DMS53 treated with DMSO at 0.1 percent for 48 hours (cell line): ENCODE data around the gene ITPR3.
A peak's percentile ranks its signal among the peaks of the same experiment; 100 is the strongest.

Source experiments
- DNase-seq: peaks from one replicate; lab custom pipeline; 2025; ENCODE audit not compliant: unreplicated experiment; lab: John Stamatoyannopoulos, UW

ITPR3 gene

GRCh38 chr6:33712914-33713313 is 91.8 kb downstream of the ITPR3 start:
- no peak for DNase-seq

- no peak for DNase-seq
These were observed 92.7 kb downstream of the ITPR3 start for GRCh38 chr6:33713786-33714185.

- no peak for DNase-seq
These were observed 93.4 kb downstream of the ITPR3 start for GRCh38 chr6:33714385-33715040.

- peak; percentile 95 for DNase-seq
These were observed 95.3 kb downstream of the ITPR3 start for GRCh38 chr6:33716379-33716778.

GRCh38 chr6:33716890-33717632 is 95.9 kb downstream of the ITPR3 start:
- DNase-seq = peak; percentile 91

DNA sequence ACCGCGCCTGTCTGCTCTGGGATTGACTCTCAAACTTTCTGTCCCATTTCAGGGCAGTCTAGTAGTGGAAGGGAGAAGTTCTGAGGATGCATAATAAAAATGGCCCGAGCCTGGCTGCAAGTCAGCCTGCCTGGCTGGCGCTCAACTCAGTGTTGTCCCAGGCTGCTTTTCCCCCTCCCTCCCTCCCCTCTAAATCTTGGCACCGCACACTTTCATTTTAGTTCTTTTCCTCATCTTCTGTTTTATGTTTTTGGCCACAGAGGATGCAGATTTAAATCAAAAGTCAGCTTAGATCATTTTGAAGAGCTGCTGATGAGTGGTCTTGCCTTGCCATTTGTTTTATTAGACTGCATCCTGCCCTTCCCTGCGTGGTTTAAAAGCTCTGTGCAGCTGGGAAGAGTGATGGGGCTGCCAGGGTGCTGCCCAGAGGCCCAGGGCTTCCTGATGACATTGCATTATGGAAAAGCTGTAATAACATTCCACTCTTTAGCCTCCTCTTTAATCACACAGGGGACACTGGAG is 96.9 kb downstream of the ITPR3 start:
- DNase-seq = no peak

DNA sequence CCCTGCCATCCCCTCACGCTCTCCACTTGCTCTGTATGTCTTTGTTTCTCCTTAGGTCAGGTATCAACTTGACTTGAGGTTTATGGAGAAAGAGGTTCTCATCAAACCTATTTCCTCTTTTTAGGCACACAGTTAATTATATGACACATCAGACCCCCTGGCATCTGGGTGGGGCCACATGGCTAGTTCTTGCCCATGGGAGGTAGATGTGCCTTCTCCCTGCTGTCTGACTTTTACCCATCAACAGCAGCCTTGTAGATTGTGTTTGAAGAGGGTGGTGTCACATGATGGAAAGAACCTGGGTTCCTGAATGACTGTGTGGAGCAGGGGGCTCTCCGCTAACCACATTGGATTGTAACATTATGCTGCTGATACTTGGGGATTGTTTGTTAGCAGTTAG is 97.6 kb downstream of the ITPR3 start:
- DNase-seq = no peak

DNA sequence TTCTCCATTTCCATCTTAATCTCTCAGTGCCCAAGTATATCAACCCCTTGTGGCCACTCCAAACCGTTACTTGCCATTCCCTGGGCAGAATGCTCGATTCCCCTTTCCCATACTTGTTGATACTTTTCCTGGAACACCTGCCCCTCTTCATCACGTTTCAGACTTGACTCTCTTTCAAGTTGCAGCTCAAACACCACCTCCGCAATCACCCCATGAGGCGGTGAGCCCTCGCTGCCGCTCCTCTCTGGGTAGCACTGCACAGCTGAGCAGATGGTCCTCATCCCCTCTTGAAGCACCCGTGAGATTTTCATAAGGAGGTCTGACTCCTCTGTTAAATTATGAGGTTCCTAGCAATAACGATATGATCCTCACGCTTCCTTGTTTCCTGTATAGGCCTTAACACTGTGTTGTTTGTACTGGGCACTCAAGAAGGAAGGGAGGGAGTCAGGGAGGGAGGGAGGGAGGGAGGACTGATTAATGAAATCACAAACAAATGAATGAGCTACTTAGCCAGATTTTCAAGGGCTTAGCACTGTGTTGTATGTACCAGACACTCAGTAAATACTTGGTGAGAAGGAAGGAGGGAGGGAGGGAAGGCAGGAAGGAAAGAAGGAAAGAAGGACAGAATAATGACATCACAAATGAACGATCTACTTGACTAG is 98.3 kb downstream of the ITPR3 start:
- peak; percentile 97 for DNase-seq

DNA sequence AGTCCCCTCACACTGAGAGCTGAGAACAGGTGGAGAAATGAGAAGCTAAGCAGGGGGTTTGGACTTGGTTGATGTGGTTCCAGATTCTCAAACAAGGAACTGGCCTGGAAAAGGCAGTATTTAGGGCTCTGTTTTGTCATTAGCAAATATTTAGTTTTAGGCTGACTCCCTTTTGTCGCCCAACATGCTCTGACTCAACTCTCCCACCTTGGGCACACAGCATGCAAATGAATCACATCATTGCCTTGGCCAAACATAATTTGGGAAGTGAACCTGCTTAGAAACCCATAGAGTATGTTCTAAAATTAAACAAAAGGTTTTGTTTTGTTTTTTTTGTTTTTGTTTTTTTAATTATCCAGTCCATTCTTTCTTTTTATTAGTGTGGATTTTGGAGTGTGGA is 99.9 kb downstream of the ITPR3 start:
- DNase-seq = peak; percentile 65

- no peak for DNase-seq
These were observed 100.4 kb downstream of the ITPR3 start for GRCh38 chr6:33721508-33721907.

- no peak for DNase-seq
These were observed 101.0 kb downstream of the ITPR3 start for GRCh38 chr6:33722103-33722623.

DNA sequence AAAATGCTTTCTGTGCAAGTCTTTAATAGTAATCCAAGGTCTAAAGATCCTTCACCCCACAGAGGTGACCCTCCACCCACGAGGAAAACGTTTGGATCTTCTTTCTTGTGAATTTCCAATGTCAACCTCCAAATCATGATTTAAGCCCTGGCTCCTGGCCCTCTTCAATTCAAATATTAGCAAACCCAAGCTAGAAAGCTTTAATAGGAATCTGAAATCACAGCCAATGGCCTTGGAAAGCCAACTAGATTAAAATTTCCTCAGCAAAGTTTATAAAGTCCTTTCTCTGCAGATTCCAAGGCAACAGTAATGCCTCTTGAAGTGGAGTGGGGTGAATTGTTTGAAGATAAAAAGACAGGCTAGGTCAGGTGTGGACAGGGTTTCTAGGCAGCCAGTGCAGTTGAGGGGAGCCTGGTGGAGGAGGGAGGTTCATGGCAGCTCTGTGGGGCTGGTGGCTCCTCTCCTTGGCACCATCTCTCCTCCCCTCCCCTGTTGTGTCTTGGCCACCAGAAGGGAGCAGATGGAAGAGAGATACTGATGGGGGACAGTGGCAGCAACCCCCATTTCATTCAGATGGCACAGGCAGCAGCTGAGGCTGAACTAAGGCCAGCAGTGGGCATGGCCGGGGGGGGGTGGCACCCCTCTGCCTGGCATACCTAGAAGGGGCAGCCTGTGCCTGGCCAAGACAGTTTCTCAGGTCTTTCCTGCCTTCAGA is 102.4 kb downstream of the ITPR3 start:
- no peak for DNase-seq

- no peak for DNase-seq
These were observed 103.2 kb downstream of the ITPR3 start for GRCh38 chr6:33724102-33725023.

DNA sequence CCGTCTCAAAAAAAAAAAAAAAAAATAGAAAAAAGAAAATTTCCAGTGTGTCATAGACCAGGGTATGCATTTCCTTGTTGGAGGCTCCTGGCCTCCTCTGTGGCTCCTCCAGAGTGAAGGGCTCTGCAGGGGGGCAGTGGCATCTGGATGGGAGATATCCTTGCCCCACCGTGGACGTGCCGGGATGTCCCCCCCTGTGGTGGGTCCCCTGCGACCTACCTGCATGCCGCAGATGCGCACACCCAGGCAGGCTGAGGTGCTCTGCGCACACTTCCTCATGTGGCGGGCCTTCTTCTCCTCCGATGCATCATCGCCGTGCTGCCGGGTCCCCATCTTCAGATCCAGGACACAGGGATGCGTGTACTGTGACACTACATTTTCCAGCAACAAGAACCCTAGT is 104.1 kb downstream of the ITPR3 start:
- no peak for DNase-seq

DNA sequence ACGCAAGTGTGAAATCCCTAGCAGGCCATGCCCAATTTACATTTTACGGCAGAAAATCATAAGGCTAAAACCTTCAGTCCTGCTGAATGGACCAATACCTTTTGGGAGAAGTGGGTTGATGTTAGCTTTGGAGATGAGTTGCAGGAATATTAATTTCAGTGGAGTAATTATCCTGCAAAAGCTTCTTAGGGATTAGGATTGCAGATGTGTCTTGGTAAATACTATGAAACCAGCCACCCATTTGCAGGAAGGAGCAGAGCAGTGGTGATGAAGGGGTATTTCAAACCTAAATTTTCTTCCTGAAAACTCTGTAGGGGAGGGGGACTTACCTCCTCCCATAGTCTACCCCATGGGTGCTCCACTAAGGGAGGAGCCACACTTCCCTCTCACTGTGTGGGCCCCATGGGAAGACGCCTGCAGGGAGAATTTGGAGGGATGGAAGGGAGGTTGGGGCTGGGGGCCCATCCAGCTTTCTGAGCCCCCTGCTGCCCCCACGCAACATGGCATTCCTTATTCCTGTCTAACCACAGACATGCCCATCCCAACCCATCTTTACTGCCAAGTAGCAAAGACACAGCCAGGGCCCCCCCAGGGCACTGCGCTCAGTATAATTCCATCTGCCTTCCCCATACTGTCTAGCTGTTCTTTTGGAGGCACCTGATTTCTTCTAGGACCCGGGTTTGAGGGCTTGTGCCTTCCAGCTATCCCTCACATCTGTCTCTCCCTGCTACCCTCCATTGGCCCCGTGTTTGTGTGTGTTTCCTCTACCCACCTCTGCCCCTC is 105.0 kb downstream of the ITPR3 start:
- no peak for DNase-seq

GRCh38 chr6:33726696-33727095 is 105.6 kb downstream of the ITPR3 start:
- DNase-seq = no peak

DNA sequence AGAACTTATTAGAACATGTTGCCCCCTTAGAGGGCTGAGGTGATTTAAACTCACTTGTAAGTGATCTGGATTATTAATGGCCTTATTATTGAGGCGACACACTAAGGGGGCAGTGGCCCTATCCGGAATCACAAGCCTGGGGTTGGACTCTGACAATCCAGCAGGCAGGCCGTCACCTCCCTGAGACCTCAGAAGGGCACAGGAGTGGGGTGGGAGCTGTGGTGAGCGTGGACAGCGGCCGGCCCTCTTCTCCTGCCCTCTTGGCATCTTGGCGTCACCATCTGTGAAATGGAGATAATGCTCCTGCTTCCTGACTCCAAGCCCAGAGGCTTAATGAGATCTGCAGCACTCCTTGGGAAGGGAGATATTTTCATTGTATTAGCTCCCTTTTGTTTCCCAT is 106.0 kb downstream of the ITPR3 start:
- DNase-seq = no peak

GRCh38 chr6:33727932-33728331 is 106.8 kb downstream of the ITPR3 start:
- no peak for DNase-seq

DNA sequence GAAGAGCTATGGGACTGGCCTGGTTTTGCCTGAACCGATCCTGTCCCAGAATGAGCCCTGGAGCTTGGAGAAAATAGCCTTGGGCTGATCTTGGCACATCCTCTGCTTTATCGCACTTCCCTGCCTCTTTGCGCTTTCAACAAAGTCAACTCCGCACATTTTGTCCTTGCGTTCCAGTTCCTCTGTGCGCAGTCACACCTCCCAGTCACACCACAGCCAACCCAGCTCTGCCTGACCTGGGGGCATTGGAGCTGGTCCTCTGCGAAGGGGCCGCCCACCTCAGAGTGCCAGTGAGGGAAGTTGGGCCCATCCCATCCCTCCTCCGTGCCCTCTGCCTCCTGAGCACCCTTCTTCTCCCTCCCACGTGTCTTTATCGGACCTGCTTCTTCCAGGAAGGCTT is 107.3 kb downstream of the ITPR3 start:
- no peak for DNase-seq
